ENCODE measurements around the gene MYCT1.
"Not testable (repeated sequence)": the region's sequence is repeated elsewhere in the genome, so short reads cannot be mapped to it uniquely, and the experiment has no call there.

MYCT1 gene

GRCh38 chr6:152698692-152699091 is 995 bp downstream of the MYCT1 start:
- no peak overlapping the region for H3K4me3 ChIP-seq (ENCODE audit: low read depth, low read length)
- no peak for TF ChIP-seq CTCF (IDR thresholded peaks at IDR 0.05; ENCODE audit: borderline replicate concordance, insufficient read depth, low read depth, low read length)

GRCh38 chr6:152700427-152700826 is 2.7 kb downstream of the MYCT1 start:
- H3K4me3 ChIP-seq (ENCODE audit: low read depth, low read length) = no peak overlapping the region
- TF ChIP-seq CTCF (IDR thresholded peaks at IDR 0.05; ENCODE audit: borderline replicate concordance, insufficient read depth, low read depth, low read length) = no peak

- no peak for TF ChIP-seq CTCF (IDR thresholded peaks at IDR 0.05; ENCODE audit: borderline replicate concordance, insufficient read depth, low read depth, low read length)
- no peak overlapping the region for H3K4me3 ChIP-seq (ENCODE audit: low read depth, low read length)
Measured at GRCh38 chr6:152701081-152701862, 3.6 kb downstream of the MYCT1 start.

DNA sequence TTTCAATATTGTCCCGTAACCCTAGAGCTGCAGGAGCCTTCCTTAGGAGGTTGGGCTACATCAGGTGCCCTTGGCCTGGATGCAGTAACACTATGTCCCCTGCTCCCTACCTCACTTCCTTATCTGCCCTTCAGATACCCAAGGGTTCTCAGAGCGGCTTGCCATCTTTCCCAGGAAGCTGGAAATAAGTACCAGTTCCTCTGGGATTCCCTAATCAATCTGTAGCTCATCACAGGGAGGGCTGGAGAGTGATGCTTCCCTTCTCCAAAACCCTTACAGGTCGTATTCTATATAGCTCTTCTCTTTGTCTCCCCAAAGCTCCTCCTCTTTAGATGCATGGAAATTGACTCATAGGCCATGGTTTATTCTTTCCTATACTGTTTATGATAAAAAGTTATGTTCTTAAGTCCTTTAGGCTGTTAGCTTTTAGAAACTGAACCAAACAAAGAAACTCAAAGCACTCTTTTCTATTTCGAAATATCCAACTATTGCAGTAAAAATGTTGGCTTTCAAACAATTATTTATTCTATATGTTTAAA is 4.2 kb downstream of the MYCT1 start:
- H3K4me3 ChIP-seq (ENCODE audit: low read depth, low read length) = no peak overlapping the region
- no peak for TF ChIP-seq CTCF (IDR thresholded peaks at IDR 0.05; ENCODE audit: borderline replicate concordance, insufficient read depth, low read depth, low read length)

GRCh38 chr6:152703750-152704149 is 6.1 kb downstream of the MYCT1 start:
- H3K4me3 ChIP-seq (ENCODE audit: low read depth, low read length) = not testable (repeated sequence)

DNA sequence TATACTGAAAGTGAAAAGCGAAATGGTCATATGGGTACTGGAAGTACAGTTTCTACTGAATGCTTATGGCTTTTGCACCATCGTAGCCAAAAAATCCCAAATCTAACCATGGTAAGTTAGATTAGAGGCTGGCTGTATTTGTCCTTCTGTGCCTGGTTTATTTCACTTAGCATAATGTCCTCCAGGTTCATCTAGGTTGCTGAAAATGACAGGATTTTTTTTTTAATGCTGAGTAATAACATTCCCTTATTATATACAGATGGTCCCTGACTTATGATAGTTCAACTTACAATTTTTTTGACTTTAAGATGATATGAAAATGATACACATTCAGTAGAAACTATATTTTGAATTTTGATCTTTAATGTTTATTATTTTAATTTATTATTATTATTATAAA is 7.6 kb downstream of the MYCT1 start:
- TF ChIP-seq CTCF (IDR thresholded peaks at IDR 0.05; ENCODE audit: borderline replicate concordance, insufficient read depth, low read depth, low read length) = no peak
- no peak overlapping the region for H3K4me3 ChIP-seq (ENCODE audit: low read depth, low read length)

DNA sequence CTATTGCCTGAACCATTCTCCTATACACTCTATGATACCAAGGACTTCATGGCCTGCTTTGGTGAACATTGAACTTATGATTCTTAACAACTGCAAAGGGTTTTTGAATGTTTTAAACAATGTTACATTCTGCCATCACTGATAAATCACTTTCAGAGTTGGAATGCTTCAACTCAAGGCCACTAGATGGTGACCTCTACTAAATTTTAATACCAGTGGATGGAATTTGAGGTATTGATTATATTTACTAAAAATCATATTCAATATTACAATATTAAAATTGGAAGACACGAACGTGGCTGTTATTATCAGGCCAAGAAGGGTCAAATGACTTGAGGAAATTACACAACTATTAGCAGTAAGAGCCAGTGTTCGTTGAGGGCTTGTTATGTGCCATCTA is 18.6 kb downstream of the MYCT1 start:
- H3K4me3 ChIP-seq (ENCODE audit: low read depth, low read length) = no peak overlapping the region
- TF ChIP-seq CTCF (IDR thresholded peaks at IDR 0.05; ENCODE audit: borderline replicate concordance, insufficient read depth, low read depth, low read length) = no peak
